Neural progenitor cell (in vitro differentiated cells): ENCODE measurements around the gene CRNN. TPM values are rescaled to one million over a fixed set of nuclear protein-coding genes. Genes with fewer than 3 reads are reported as not detected.

Experiments
- DNase-seq: peaks from one replicate; pipeline ENCODE4 v3.0.0-alpha.2; 2016; ENCODE audit warnings: low spot score
- H2AFZ ChIP-seq: fragments of 200-600 bp; sonication (generic); replicated peaks from 2 replicates; pipeline ENCODE4 v1.6.1; 2016; ENCODE audit warnings: antibody characterized with exemption
- H3F3A ChIP-seq: fragments of 200-600 bp; sonication (generic); 2 replicates; pipeline ENCODE4 v1.6.1; 2016; ENCODE audit warnings: antibody characterized with exemption, low read depth
- H3K27ac ChIP-seq: fragments of 200-600 bp; sonication (generic); 2 replicates; pipeline ENCODE4 v1.5.1; 2016; ENCODE audit warnings: mild to moderate bottlenecking
- H3K27me3 ChIP-seq: fragments of 200-600 bp; sonication (generic); 2 replicates; pipeline ENCODE4 v1.6.1; 2016; ENCODE audit warnings: mild to moderate bottlenecking, moderate library complexity
- H3K36me3 ChIP-seq: fragments of 200-600 bp; sonication (generic); 2 replicates; pipeline ENCODE4 v1.5.1; 2016
- H3K4me1 ChIP-seq: fragments of 200-600 bp; sonication (generic); 2 replicates; pipeline ENCODE4 v1.6.1; 2016; ENCODE audit warnings: mixed run types
- H3K4me2 ChIP-seq: fragments of 200-600 bp; sonication (generic); 2 replicates; pipeline ENCODE4 v1.6.1; 2016
- H3K4me3 ChIP-seq: fragments of 200-600 bp; sonication (generic); 2 replicates; pipeline ENCODE4 v1.5.1; 2016
- H3K79me2 ChIP-seq: fragments of 200-600 bp; sonication (generic); 2 replicates; pipeline ENCODE4 v1.6.1; 2016; ENCODE audit warnings: low read depth
- H3K9ac ChIP-seq: fragments of 200-600 bp; sonication (generic); 2 replicates; pipeline ENCODE4 v1.6.1; 2016
- H3K9me3 ChIP-seq: fragments of 200-600 bp; sonication (generic); 2 replicates; pipeline ENCODE4 v1.5.1; 2016; ENCODE audit warnings: low read depth
- H4K20me1 ChIP-seq: fragments of 200-600 bp; sonication (generic); 2 replicates; pipeline ENCODE4 v1.6.1; 2016; ENCODE audit warnings: low read depth
- H3K27ac Mint-ChIP-seq: 3 replicates; pipeline ENCODE4 v1.8.0; 2021; ENCODE audit warnings: mixed read lengths
- H3K27me3 Mint-ChIP-seq: 2 replicates; pipeline ENCODE4 v1.8.0; 2022; ENCODE audit warnings: low read depth, mild to moderate bottlenecking, inconsistent platforms, moderate library complexity, mixed read lengths; ENCODE audit not compliant: insufficient read depth
- H3K36me3 Mint-ChIP-seq: 3 replicates; pipeline ENCODE4 v1.8.0; 2021; ENCODE audit warnings: mixed read lengths
- H3K4me1 Mint-ChIP-seq: 3 replicates; pipeline ENCODE4 v1.8.0; 2021; ENCODE audit warnings: mixed read lengths
- H3K4me3 Mint-ChIP-seq: 3 replicates; pipeline ENCODE4 v1.8.0; 2021; ENCODE audit warnings: mild to moderate bottlenecking, moderate library complexity, mixed read lengths
- H3K9me3 Mint-ChIP-seq: 3 replicates; pipeline ENCODE4 v1.8.0; 2020; ENCODE audit warnings: mixed read lengths
- CTCF ChIP-seq: fragments of 200-600 bp; sonication (generic); IDR thresholded peaks from 2 replicates; pipeline ENCODE4 v1.5.1; 2017; ENCODE audit warnings: antibody characterized with exemption, mild to moderate bottlenecking
- EZH2 ChIP-seq: fragments of 200-600 bp; sonication (generic); IDR thresholded peaks from 2 replicates; pipeline ENCODE4 v1.6.1; 2017; ENCODE audit warnings: antibody characterized with exemption, mild to moderate bottlenecking, moderate library complexity
- EZH2phosphoT487 ChIP-seq: fragments of 200-600 bp; sonication (generic); IDR thresholded peaks from 2 replicates; pipeline ENCODE4 v1.6.1; 2017; ENCODE audit warnings: antibody characterized with exemption
- total RNA-seq: library from RNA; depleted of rRNA; stranded (reverse); fragments of >200 nt; gene quantifications from 2 replicates; pipeline ENCODE4 v1.2.3, GENCODE V29; 2015; ENCODE audit warnings: low replicate concordance

CRNN gene
- total RNA-seq, 1 donor from 2014 or later, result not detected

GRCh38 chr1:152426731-152427130 is 12.7 kb upstream of the CRNN start:
- no peak overlapping the region for H3K9ac ChIP-seq
- Mint-ChIP-seq H3K4me3 (no peak overlapping the region), H3K4me1 (no peaks in the 10 kb centered on the region), H3K27ac (no peak overlapping the region), H3K27me3 (no peaks in the 10 kb centered on the region), H3K9me3 (peaks cover 18% of the 10 kb centered on the region), H3K36me3 (no peaks in the 10 kb centered on the region)
- no peaks in the 10 kb centered on the region for H4K20me1 ChIP-seq
- no peaks in the 10 kb centered on the region for H3K36me3 ChIP-seq
- H3F3A ChIP-seq, result no peaks in the 10 kb centered on the region
- no peak overlapping the region for H3K4me3 ChIP-seq
- no peak overlapping the region for H3K4me2 ChIP-seq
- no peak overlapping the region for H3K27ac ChIP-seq
- H2AFZ ChIP-seq, result no peak overlapping the region
- H3K27me3 ChIP-seq, result no peaks in the 10 kb centered on the region
- TF ChIP-seq EZH2, result no peak
- no peak for TF ChIP-seq CTCF
- no peak for TF ChIP-seq EZH2phosphoT487
- no peaks in the 10 kb centered on the region for H3K79me2 ChIP-seq
- H3K4me1 ChIP-seq, result no peaks in the 10 kb centered on the region
- DNase-seq, result no peak
- H3K9me3 ChIP-seq, result peaks cover 14% of the 10 kb centered on the region

- peaks cover 5% of the 10 kb centered on the region for H3K27me3 Mint-ChIP-seq
These were observed 5.9 kb upstream of the CRNN start for GRCh38 chr1:152419917-152420316.

GRCh38 chr1:152415454-152416227 is 1.6 kb upstream of the CRNN start:
- Mint-ChIP-seq H3K4me3 (no peak overlapping the region), H3K9me3 (peaks cover 34% of the 10 kb centered on the region), H3K27ac (no peak overlapping the region), H3K4me1 (no peaks in the 10 kb centered on the region), H3K27me3 (peaks cover 5% of the 10 kb centered on the region), H3K36me3 (no peaks in the 10 kb centered on the region)
- TF ChIP-seq CTCF, result no peak
- no peak for TF ChIP-seq EZH2
- no peak for TF ChIP-seq EZH2phosphoT487
- Histone ChIP-seq H3K9ac (no peak overlapping the region), H3K4me1 (no peaks in the 10 kb centered on the region), H3K9me3 (peaks cover 15% of the 10 kb centered on the region), H3K27ac (no peak overlapping the region), H4K20me1 (no peaks in the 10 kb centered on the region), H3K27me3 (no peaks in the 10 kb centered on the region), H3K4me3 (no peak overlapping the region), H2AFZ (no peak overlapping the region), H3F3A (no peaks in the 10 kb centered on the region), H3K4me2 (no peak overlapping the region), H3K79me2 (no peaks in the 10 kb centered on the region), H3K36me3 (no peaks in the 10 kb centered on the region)
- DNase-seq, result no peak

More at GRCh38 chr1:152419917-152420316, 5.9 kb upstream of the CRNN start:
- Histone ChIP-seq H3K79me2 (no peaks in the 10 kb centered on the region), H3K9ac (no peak overlapping the region), H3K4me3 (no peak overlapping the region), H3K27ac (no peak overlapping the region), H4K20me1 (no peaks in the 10 kb centered on the region), H2AFZ (no peak overlapping the region), H3K4me1 (no peaks in the 10 kb centered on the region), H3F3A (no peaks in the 10 kb centered on the region), H3K27me3 (no peaks in the 10 kb centered on the region), H3K4me2 (no peak overlapping the region), H3K36me3 (no peaks in the 10 kb centered on the region), H3K9me3 (peaks cover 15% of the 10 kb centered on the region)
- Mint-ChIP-seq H3K4me1 (no peaks in the 10 kb centered on the region), H3K36me3 (no peaks in the 10 kb centered on the region), H3K27ac (no peak overlapping the region), H3K4me3 (no peak overlapping the region), H3K9me3 (peaks cover 36% of the 10 kb centered on the region)
- TF ChIP-seq EZH2 (no peak), CTCF (no peak), EZH2phosphoT487 (no peak)
- no peak for DNase-seq
